Esophagus (tissue), 2 donors: ENCODE measurements around the gene GCK. TPM values are rescaled to one million over a fixed set of nuclear protein-coding genes. Genes with fewer than 3 reads are reported as not detected.

Experiments
- H3K27ac ChIP-seq, 2 donors: one replicate each; pipeline ENCODE4 v1.5.1; 2013; ENCODE audit warnings: low read depth in 2 of 2, mild to moderate bottlenecking in 2 of 2, inconsistent platforms in 1 of 2, low read length in 1 of 2, moderate library complexity in 1 of 2
- H3K27me3 ChIP-seq, 2 donors: one replicate each; pipeline ENCODE4 v1.6.1; 2013; ENCODE audit warnings: low read length in 2 of 2, control low read depth in 1 of 2, mild to moderate bottlenecking in 1 of 2; ENCODE audit not compliant: insufficient read depth in 2 of 2, control insufficient read depth in 1 of 2
- H3K36me3 ChIP-seq, 2 donors: one replicate each; pipeline ENCODE4 v1.6.1; 2013; ENCODE audit warnings: low read length in 1 of 2; ENCODE audit not compliant: control insufficient read depth in 2 of 2, insufficient read depth in 2 of 2
- H3K4me1 ChIP-seq, 2 donors: one replicate each; pipeline ENCODE4 v1.6.1; 2013; ENCODE audit warnings: low read length in 1 of 2; ENCODE audit not compliant: control insufficient read depth in 2 of 2, insufficient read depth in 2 of 2
- H3K4me3 ChIP-seq, 2 donors: one replicate each; pipeline ENCODE4 v1.5.1; 2013; ENCODE audit warnings: low read length in 2 of 2, mild to moderate bottlenecking in 2 of 2, low read depth in 1 of 2, moderate library complexity in 1 of 2
- H3K9me3 ChIP-seq, 2 donors: one replicate each; pipeline ENCODE4 v1.6.1; 2013; ENCODE audit warnings: mild to moderate bottlenecking in 2 of 2, low read depth in 1 of 2, low read length in 1 of 2, moderate library complexity in 1 of 2; ENCODE audit not compliant: control insufficient read depth in 2 of 2, insufficient read depth in 1 of 2
- WGBS, 2 donors: extraction: QIAGEN DNeasy Blood & Tissue Kit; methylation state at CpG; one replicate each; pipeline ENCODE4 v1.1.7; 2013; 5-methylcytosine and 5-hydroxymethylcytosine counted together
- polyA plus RNA-seq, 2 donors: library from polyadenylated mRNA; stranded (reverse); fragments of 200-250 nt; gene quantifications; one replicate each; pipeline ENCODE4 v1.2.3, GENCODE V29; 2013
- donor health status: healthy with polysubstance abuse.
- donor health status: Bipolar disorder and iron deficiency.

The GCK gene
- polyA plus RNA-seq, 2 donors, result 0.18 to 0.27 TPM

DNA sequence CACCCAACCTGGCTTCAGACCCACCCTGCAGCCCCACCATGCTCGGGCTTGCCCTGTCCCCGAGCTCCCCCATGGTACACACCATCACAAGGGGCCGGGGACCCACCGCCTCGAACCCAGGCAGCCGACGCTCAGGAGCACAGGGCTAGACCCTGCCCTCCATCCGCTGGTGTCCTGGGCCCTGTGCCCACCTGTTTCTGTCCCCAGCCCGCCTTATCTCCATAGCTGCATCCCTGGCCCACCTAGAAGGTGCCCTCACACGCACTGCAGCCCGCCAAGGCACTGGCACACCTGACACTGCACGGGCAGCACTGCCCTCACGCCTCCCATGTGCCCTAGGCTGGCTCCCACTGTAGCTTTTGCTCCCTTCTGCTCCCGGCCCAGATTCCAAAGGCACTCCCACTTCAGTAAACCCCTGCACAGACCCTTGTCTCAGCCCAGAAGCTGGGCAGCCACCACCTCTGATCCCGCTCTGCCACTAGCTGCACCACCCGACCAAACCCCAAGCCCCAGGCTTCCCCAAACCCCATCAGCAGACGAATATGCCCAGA is 28.7 kb upstream of the GCK start:
- Histone ChIP-seq H3K4me1 (no peaks in the 10 kb centered on the region), H3K4me3 (no peak overlapping the region), H3K36me3 (peaks cover 3 to 7% of the 10 kb centered on the region in 2 donors), H3K27me3 (no peaks in the 10 kb centered on the region), H3K9me3 (peaks cover 0 to 3% of the 10 kb centered on the region in 2 donors), H3K27ac (no peak overlapping the region)
- 85% methylated on average over 17 of the region's 17 CpGs for WGBS, 2 donors

- Histone ChIP-seq H3K27ac (no peak overlapping the region), H3K27me3 (no peaks in the 10 kb centered on the region), H3K36me3 (peaks cover 4 to 7% of the 10 kb centered on the region in 2 donors), H3K9me3 (peaks cover 0 to 3% of the 10 kb centered on the region in 2 donors), H3K4me3 (no peak overlapping the region), H3K4me1 (no peaks in the 10 kb centered on the region)
- 62 to 81% methylated on average over 19 of the region's 19 CpGs for WGBS, 2 donors
Measured at GRCh38 chr7:44217223-44217714, 28.0 kb upstream of the GCK start.

DNA sequence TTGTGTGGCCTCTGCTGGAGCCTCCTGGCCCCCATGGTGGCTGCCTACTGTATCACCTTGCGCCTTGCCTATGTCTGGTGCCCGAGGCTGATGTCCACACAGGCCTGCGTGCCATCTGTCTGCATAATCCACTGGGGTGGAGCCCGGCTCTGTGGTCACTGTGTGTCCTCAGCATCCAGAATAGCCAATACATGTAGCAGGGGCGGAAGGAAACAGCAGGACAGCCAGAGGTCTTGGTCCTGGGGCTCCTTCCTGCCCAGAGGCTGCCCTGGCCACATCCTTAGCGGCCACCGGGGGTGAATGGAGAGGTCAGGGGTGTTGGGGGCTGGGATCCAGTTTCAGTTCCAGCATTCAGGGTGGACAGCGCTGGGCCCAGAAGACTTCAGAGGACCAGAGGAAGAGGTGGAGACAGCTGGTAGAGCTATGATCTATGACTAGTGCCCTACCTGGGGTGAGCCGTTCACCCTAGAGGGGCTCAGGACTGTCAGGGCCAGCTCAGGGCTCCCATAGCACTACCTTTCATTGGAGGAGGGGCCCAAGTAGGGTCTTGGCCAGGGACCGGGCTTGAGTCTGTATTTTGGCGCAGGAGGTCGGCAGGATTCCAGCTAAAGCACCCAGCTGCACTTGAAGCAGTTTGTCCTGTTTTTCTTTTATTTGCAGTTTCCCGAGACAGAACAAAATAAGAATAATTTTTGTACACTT is 27.4 kb upstream of the GCK start:
- H3K27me3 ChIP-seq, result no peaks in the 10 kb centered on the region
- 67 to 69% methylated on average over 13 of the region's 13 CpGs for WGBS, 2 donors
- peaks cover 8 to 11% of the 10 kb centered on the region in 2 donors for H3K36me3 ChIP-seq
- H3K9me3 ChIP-seq, result peaks cover 0 to 3% of the 10 kb centered on the region in 2 donors
- no peak overlapping the region for H3K27ac ChIP-seq
- no peaks in the 10 kb centered on the region for H3K4me1 ChIP-seq
- H3K4me3 ChIP-seq, result no peak overlapping the region

DNA sequence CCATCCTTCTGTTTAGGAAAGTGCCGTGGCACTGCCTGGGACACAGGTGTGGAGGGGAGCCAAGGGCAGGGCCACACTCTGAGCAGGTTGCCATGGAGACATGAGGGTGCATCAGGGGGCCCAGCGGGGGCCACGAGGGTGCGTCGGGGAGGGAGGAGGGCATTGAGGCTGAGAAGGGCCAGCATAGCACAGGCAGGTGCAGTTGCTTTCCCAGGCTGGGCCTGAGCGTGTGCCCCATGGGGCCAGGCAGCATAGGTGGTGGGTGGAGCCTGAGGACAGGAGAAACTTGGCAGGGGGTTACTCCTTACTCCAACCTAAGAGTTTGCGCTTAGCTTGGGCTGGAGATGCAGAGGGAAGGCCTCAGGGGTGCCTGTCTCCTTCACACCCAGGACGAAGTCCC is 26.8 kb upstream of the GCK start:
- H3K9me3 ChIP-seq, result peaks cover 0 to 3% of the 10 kb centered on the region in 2 donors
- no peaks in the 10 kb centered on the region for H3K27me3 ChIP-seq
- no peaks in the 10 kb centered on the region for H3K4me1 ChIP-seq
- 54 to 59% methylated on average over 8 of the region's 8 CpGs for WGBS, 2 donors
- H3K4me3 ChIP-seq, result no peak overlapping the region
- H3K27ac ChIP-seq, result no peak overlapping the region
- H3K36me3 ChIP-seq, result peaks cover 10 to 12% of the 10 kb centered on the region in 2 donors

DNA sequence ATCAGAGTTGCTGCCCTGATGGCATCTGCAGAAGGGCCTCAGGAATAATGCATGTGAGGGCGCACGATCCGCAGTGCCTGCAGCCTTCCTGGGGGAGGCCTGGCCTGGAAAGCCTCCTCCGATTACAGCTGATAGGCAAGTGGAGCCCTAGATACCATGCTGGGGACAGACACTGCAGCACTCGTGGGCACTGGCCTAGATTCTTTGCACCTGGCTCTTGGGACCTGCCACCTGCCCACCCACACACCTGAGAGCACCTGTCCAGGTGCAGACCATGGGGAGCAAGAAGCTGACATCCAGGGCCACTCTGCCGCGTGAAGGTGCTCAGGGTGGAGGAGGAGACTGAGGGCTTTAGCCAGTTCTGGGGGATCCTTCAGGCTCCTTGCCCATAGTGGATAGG is 26.3 kb upstream of the GCK start:
- 79 to 87% methylated on average over 7 of the region's 7 CpGs for WGBS, 2 donors
- H3K27ac ChIP-seq, result no peak overlapping the region

DNA sequence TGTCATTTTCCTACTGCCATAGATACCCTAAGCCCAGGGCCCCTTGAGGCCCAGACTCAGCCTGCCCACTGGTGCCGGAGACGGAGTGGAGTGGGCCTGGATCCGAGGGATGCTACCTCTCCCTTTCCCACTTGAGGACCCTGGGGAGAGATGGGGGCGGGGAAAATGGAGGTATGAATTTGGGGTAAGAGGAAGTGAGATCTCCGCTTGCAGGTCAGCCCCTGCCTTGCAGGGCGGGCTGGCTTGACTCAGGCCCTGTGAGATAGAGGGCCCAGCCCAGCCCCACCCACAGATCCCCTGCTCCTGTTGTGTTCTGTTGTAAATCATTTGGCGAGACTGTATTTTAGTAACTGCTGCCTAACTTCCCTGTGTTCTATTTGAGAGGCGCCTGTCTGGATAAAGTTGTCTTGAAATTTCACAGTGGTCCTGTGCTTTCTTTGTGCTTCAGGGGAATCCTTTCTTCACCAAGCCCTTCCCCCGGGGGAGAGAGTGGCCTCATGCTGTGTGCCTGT is 24.7 kb upstream of the GCK start:
- no peak overlapping the region for H3K27ac ChIP-seq
- no peaks in the 10 kb centered on the region for H3K4me1 ChIP-seq
- no peaks in the 10 kb centered on the region for H3K27me3 ChIP-seq
- peaks cover 0 to 3% of the 10 kb centered on the region in 2 donors for H3K9me3 ChIP-seq
- H3K36me3 ChIP-seq, result peaks cover 20 to 28% of the 10 kb centered on the region in 2 donors
- WGBS, 2 donors, result 83 to 87% methylated on average over 9 of the region's 9 CpGs
- H3K4me3 ChIP-seq, result no peak overlapping the region

More for the DNA sequence above, 26.3 kb upstream of the GCK start:
- peaks cover 15 to 16% of the 10 kb centered on the region in 2 donors for H3K36me3 ChIP-seq
- no peaks in the 10 kb centered on the region for H3K4me1 ChIP-seq
- H3K27me3 ChIP-seq, result no peaks in the 10 kb centered on the region
- H3K9me3 ChIP-seq, result peaks cover 0 to 3% of the 10 kb centered on the region in 2 donors
- H3K4me3 ChIP-seq, result no peak overlapping the region

- no peak overlapping the region for H3K27ac ChIP-seq
Measured at GRCh38 chr7:44213206-44213876, 24.1 kb upstream of the GCK start.

DNA sequence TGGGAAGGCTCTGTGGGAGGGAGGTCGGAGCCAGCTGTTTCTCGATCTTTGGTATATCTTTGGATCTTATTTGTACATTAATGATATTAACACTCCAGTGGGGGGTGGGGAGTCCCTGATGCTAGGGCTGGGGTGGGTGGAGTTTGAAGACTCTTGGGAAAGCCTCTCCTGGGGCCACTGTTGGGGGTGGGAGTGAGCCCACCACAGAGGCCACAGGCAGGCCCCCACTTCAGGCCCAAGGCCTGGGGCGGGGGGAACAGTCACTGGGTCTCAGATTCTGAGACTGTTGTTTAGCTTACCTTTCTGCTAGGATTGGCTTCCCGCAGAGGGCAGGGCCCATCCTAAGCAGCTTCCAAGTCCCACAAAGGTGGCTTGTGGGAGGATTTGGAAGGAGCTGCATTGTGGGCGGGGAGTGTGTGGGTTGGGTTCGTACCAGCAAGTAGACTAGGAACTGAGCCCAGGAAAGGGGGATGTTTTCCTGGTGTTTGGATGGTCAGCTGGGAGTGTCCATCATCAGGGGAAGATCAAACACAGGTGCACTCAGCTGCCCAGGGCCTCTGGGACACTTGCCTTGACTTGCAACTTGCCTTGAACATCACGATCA is 23.4 kb upstream of the GCK start:
- H3K36me3 ChIP-seq, result peaks cover 20 to 35% of the 10 kb centered on the region in 2 donors
- no peaks in the 10 kb centered on the region for H3K4me1 ChIP-seq
- no peak overlapping the region for H3K27ac ChIP-seq
- H3K9me3 ChIP-seq, result no peaks in the 10 kb centered on the region
- H3K4me3 ChIP-seq, result no peak overlapping the region
- no peaks in the 10 kb centered on the region for H3K27me3 ChIP-seq
- WGBS, 2 donors, result 72 to 77% methylated on average over 7 of the region's 7 CpGs

More at GRCh38 chr7:44213206-44213876, 24.1 kb upstream of the GCK start:
- Histone ChIP-seq H3K36me3 (peaks cover 20 to 33% of the 10 kb centered on the region in 2 donors), H3K4me1 (no peaks in the 10 kb centered on the region), H3K4me3 (no peak overlapping the region), H3K9me3 (no peaks in the 10 kb centered on the region), H3K27me3 (no peaks in the 10 kb centered on the region)
- WGBS, 2 donors, result 53 to 54% methylated on average over 3 of the region's 3 CpGs

- Histone ChIP-seq H3K4me1 (no peaks in the 10 kb centered on the region), H3K9me3 (no peaks in the 10 kb centered on the region), H3K4me3 (no peak overlapping the region), H3K36me3 (peaks cover 20 to 39% of the 10 kb centered on the region in 2 donors), H3K27ac (no peak overlapping the region), H3K27me3 (no peaks in the 10 kb centered on the region)
- WGBS, 2 donors, result 77 to 79% methylated on average over 6 of the region's 6 CpGs
Measured at GRCh38 chr7:44212018-44212417, 22.8 kb upstream of the GCK start.
